ENCODE results near the gene SH3BP5L. TPM values are rescaled to one million over a fixed set of nuclear protein-coding genes. Genes with fewer than 3 reads are reported as not detected.

SH3BP5L gene
- total and polyA plus RNA-seq, 2 of the 13 experiments (the other 11 are each of a cell fraction or from before 2014, with no cell fraction given) = 10.3 to 14.9 TPM

- TF ChIP-seq ZHX2 (IDR thresholded peaks at IDR 0.05; ENCODE audit: low read depth) = no peak; the same call in 1 of the 2 replicates
- TF ChIP-seq ZHX2 (CRISPR knock-in tag; IDR thresholded peaks at IDR 0.05; ENCODE audit: borderline replicate concordance) = no peak
These were observed 22.3 kb upstream of the SH3BP5L start (continued) for GRCh38 chr1:248847956-248848561.

DNA sequence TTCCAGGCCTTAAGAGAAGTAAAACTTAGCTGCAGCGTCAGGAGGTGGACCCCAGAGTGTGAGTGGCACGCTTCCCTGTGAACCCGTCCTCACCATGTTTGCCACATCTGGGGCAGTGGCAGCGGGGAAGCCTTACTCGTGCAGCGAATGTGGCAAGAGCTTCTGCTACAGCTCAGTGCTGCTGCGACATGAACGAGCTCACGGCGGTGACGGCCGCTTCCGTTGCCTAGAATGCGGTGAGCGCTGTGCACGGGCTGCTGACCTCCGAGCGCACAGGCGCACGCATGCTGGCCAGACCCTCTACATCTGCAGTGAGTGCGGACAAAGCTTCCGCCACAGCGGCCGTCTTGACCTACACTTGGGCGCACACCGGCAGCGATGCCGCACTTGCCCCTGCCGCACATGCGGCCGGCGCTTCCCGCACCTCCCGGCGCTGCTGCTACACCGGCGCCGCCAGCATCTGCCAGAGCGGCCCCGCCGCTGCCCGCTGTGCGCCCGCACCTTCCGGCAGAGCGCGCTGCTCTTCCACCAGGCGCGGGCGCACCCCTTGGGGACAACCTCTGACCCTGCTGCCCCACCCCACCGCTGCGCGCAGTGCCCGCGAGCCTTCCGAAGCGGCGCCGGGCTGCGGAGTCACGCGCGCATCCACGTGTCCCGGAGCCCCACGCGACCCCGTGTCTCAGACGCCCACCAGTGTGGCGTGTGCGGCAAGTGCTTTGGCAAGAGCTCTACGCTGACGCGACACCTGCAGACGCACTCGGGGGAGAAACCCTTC, 21.7 kb upstream of the SH3BP5L start:
- in situ Hi-C loops (cut with HindIII; ENCODE audit: extremely low pct_ligation_motif_present, low pct_unique_long_range_greater_than_20kb) = no loop called here
- CTCF ChIA-PET (ENCODE audit: low intra/inter-chr PET ratio, low total read pairs) = no interaction called here
- H4K20me1 ChIP-seq (ENCODE audit: insufficient read depth, low read length) = 0 out of 2 replicates have a peak, but pooled peaks cover 3% of the 10 kb centered on the region
- TF ChIP-seq RBM22 (optimal IDR thresholded peaks at IDR 0.05; ENCODE audit: low read length) (peak; percentile 32), ZNF33A (CRISPR knock-in tag; IDR thresholded peaks at IDR 0.05; ENCODE audit: borderline replicate concordance) (no peak)
- DNase-seq (ENCODE audit: low spot score) = no peak
- 97% methylated on average over 71 of the region's 76 CpGs for WGBS (ENCODE audit: low lambda C conversion rate)
- H2AFZ ChIP-seq (ENCODE audit: low read length) = no peak overlapping the region
- H3K4me1 ChIP-seq (ENCODE audit: insufficient read depth, low read length) = peaks cover 4% of the 10 kb centered on the region; the same call in 1 of the 2 replicates
- no peak for FAIRE-seq
- no peak overlapping the region for H3K4me2 ChIP-seq (ENCODE audit: low read depth, low read length)
- POLR2A ChIA-PET = no interaction called here
- no peaks in the 10 kb centered on the region for H3K27me3 ChIP-seq (ENCODE audit: control insufficient read depth in 1 of 2, insufficient read depth in 2 of 2, low read length in 2 of 2)
- H3K9ac ChIP-seq (ENCODE audit: insufficient read depth, low read depth, low read length) = no peak overlapping the region
- H3K79me2 ChIP-seq (ENCODE audit: insufficient read depth, low read length) = peaks cover 4% of the 10 kb centered on the region
- H3K36me3 ChIP-seq (replicated peaks in 1 of 2; ENCODE audit: control insufficient read depth in 1 of 2, insufficient read depth in 2 of 2, low read length in 2 of 2) = peaks cover 23 to 57% of the 10 kb centered on the region in 2 experiments
- intact Hi-C loops (cut with micrococcal nuclease; ENCODE audit: unreplicated experiment) = no loop called here
- no peak for ATAC-seq
- H3K4me3 ChIP-seq (replicated peaks in 1 of 3; ENCODE audit: insufficient read depth in 1 of 3, low read depth in 2 of 3, low read length in 3 of 3) = no peak overlapping the region
- no peak overlapping the region for H3K27ac ChIP-seq (ENCODE audit: extremely low read length, insufficient read depth, low read length)
- no peaks in the 10 kb centered on the region for H3K9me3 ChIP-seq (ENCODE audit: low read length)
- no TSS peak for BruUV-seq (replicated peaks)
